B cell (primary cell): ENCODE data around the gene SNRPD1.
"Not testable (repeated sequence)": the region's sequence is repeated elsewhere in the genome, so short reads cannot be mapped to it uniquely, and the experiment has no call there.

Source experiments
- EZH2 ChIP-seq: IDR thresholded peaks from 2 replicates; pipeline ENCODE4 v1.6.1; 2012; ENCODE audit warnings: borderline replicate concordance, low read depth, mild to moderate bottlenecking, moderate library complexity, low read length; ENCODE audit not compliant: insufficient read depth, poor library complexity, severe bottlenecking
- TF ChIP-seq, protein P1 (sequence below): fragments of 200-600 bp; IDR thresholded peaks from one replicate; pipeline ENCODE4 v1.8.0; 2022; ENCODE audit warnings: antibody characterized with exemption, mild to moderate bottlenecking

GRCh38 chr18:21640375-21640774 is 28.3 kb downstream of the SNRPD1 start:
- TF ChIP-seq EZH2 = not testable (repeated sequence)
- TF ChIP-seq, protein P1, sequence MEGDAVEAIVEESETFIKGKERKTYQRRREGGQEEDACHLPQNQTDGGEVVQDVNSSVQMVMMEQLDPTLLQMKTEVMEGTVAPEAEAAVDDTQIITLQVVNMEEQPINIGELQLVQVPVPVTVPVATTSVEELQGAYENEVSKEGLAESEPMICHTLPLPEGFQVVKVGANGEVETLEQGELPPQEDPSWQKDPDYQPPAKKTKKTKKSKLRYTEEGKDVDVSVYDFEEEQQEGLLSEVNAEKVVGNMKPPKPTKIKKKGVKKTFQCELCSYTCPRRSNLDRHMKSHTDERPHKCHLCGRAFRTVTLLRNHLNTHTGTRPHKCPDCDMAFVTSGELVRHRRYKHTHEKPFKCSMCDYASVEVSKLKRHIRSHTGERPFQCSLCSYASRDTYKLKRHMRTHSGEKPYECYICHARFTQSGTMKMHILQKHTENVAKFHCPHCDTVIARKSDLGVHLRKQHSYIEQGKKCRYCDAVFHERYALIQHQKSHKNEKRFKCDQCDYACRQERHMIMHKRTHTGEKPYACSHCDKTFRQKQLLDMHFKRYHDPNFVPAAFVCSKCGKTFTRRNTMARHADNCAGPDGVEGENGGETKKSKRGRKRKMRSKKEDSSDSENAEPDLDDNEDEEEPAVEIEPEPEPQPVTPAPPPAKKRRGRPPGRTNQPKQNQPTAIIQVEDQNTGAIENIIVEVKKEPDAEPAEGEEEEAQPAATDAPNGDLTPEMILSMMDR = not testable (repeated sequence)
